RWPE2 (cell line): Measurements from ENCODE around the gene APOF.

ENCODE experiments used
- ATAC-seq: fragments of 200-7000 bp; cut with Tn5 transposase; 3 replicates; pipeline ENCODE4 v1.9.1; 2021; ENCODE audit warnings: low read depth
- DNase-seq: peaks from one replicate; pipeline ENCODE4 v3.0.0-alpha.2; 2020; ENCODE audit warnings: low spot score
- H3K27ac ChIP-seq: fragments of 450-650 bp; 2 replicates; pipeline ENCODE4 v1.5.1; 2017; ENCODE audit warnings: mild to moderate bottlenecking; ENCODE audit not compliant: poor library complexity, severe bottlenecking
- H3K27me3 ChIP-seq: fragments of 250-450 bp; sonication (Bioruptor Pico); 2 replicates; pipeline ENCODE4 v1.5.1; 2021; ENCODE audit warnings: mild to moderate bottlenecking, moderate library complexity; ENCODE audit not compliant: insufficient read depth, poor library complexity, severe bottlenecking
- H3K36me3 ChIP-seq: fragments of 250-450 bp; sonication (Bioruptor Pico); 2 replicates; pipeline ENCODE4 v1.5.1; 2020; ENCODE audit warnings: low read depth, mild to moderate bottlenecking, moderate library complexity
- H3K4me1 ChIP-seq: fragments of 250-450 bp; sonication (Bioruptor Pico); 2 replicates; pipeline ENCODE4 v1.5.1; 2021; ENCODE audit warnings: mild to moderate bottlenecking, moderate library complexity; ENCODE audit not compliant: insufficient read depth, poor library complexity, severe bottlenecking
- H3K4me3 ChIP-seq: fragments of 250-450 bp; sonication (Bioruptor Pico); 2 replicates; pipeline ENCODE4 v1.5.1; 2021; ENCODE audit warnings: mild to moderate bottlenecking, moderate library complexity; ENCODE audit not compliant: severe bottlenecking
- H3K9me3 ChIP-seq: fragments of 250-450 bp; sonication (Bioruptor Pico); 2 replicates; pipeline ENCODE4 v1.5.1; 2021; ENCODE audit warnings: mild to moderate bottlenecking, moderate library complexity; ENCODE audit not compliant: severe bottlenecking
- TF ChIP-seq, protein P1 (sequence below): fragments of 450-650 bp; IDR thresholded peaks from one replicate; pipeline ENCODE4 v1.5.1; 2017; ENCODE audit warnings: mild to moderate bottlenecking, moderate library complexity; ENCODE audit not compliant: poor library complexity, severe bottlenecking

Gene APOF

DNA sequence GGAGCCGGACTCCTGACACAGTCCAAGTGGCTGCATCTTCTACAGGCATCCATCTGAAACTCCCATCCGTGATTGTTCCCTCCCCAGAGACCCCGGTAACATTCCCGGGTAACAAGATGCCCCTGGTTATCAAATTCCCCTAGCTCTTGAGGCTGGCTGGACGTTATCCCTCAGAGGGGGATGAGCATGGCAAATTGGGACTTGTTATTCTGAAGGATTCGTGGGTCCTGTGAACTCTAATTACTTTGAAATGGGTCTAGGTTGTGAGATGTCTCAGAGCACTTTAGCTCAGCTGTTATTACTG, 28.2 kb downstream of the APOF start:
- no peak for ATAC-seq
- H3K36me3 ChIP-seq, result no peaks in the 10 kb centered on the region
- no peak for DNase-seq
- no peaks in the 10 kb centered on the region for H3K9me3 ChIP-seq
- peak overlapping the region; percentile 47 for H3K4me3 ChIP-seq
- no peaks in the 10 kb centered on the region for H3K27me3 ChIP-seq
- TF ChIP-seq, protein P1, sequence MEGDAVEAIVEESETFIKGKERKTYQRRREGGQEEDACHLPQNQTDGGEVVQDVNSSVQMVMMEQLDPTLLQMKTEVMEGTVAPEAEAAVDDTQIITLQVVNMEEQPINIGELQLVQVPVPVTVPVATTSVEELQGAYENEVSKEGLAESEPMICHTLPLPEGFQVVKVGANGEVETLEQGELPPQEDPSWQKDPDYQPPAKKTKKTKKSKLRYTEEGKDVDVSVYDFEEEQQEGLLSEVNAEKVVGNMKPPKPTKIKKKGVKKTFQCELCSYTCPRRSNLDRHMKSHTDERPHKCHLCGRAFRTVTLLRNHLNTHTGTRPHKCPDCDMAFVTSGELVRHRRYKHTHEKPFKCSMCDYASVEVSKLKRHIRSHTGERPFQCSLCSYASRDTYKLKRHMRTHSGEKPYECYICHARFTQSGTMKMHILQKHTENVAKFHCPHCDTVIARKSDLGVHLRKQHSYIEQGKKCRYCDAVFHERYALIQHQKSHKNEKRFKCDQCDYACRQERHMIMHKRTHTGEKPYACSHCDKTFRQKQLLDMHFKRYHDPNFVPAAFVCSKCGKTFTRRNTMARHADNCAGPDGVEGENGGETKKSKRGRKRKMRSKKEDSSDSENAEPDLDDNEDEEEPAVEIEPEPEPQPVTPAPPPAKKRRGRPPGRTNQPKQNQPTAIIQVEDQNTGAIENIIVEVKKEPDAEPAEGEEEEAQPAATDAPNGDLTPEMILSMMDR, result peak; percentile 29
- H3K27ac ChIP-seq, result peak overlapping the region; percentile 79
- peaks cover 5% of the 10 kb centered on the region for H3K4me1 ChIP-seq

DNA sequence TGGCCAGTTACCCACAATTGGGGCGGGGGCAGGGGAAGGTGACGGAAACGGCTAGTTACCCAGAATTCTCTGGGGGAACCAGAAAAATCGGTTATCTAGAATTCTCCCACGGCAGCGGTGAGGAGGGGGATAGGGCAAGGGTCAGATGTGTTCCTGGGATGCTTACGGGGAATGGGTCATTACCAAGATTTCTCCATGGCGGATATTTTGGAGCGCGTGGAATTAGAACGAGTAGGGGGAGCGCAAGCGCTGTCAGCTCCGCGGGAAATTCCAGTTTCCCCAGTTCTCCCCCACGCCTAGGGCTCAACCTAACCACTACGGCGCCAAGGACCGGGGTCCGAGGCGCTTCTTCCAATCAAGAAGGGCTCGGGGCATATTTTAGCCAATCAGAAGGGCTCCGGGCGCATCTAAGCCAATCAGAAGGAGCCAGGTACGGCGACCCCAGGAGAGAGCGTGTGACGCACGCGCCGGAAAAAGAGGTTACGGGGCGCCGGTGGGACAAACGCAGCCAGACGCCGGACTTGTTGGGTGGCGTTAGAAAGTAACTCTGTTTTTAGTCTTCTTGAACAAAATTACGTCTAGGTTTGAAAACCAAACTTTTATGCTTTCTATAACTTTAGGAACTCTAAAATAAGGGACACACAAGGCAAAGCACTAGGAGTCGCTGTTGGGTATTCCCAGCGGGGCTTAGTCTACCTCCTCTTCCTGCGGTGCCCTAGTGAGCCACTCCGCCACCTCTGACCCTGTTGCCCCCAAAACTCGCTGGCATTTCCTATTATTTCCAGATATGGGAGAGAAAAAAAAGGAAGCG, 28.8 kb downstream of the APOF start, which contains the start of gene PAN2:
TSS of gene PAN2 (minus strand) at position 322 of the 811 bp plus-strand sequence. CDS start 906 bp downstream, outside the sequence.
- TF ChIP-seq, protein P1, result peak; percentile 48
- peak within 1 kb of the TSS; percentile 79 for H3K27ac ChIP-seq
- H3K4me1 ChIP-seq, result peaks cover 5% of the 10 kb centered on the region
- H3K27me3 ChIP-seq, result no peaks in the 10 kb centered on the region
- peaks cover 3% of the 10 kb centered on the region for H3K36me3 ChIP-seq
- H3K4me3 ChIP-seq, result peak within 1 kb of the TSS; percentile 47
- DNase-seq (peak; percentile 97), ATAC-seq (peak; percentile 96)
- H3K9me3 ChIP-seq, result no peaks in the 10 kb centered on the region

- H3K27ac ChIP-seq, result peak overlapping the region; percentile 79
- H3K4me3 ChIP-seq, result peak overlapping the region; percentile 47
- peaks cover 4% of the 10 kb centered on the region for H3K4me1 ChIP-seq
- no peaks in the 10 kb centered on the region for H3K9me3 ChIP-seq
- H3K27me3 ChIP-seq, result no peaks in the 10 kb centered on the region
- TF ChIP-seq, protein P1, result no peak
- ATAC-seq, result peak; percentile 18
- no peak for DNase-seq
- peaks cover 4% of the 10 kb centered on the region for H3K36me3 ChIP-seq
Observed at GRCh38 chr12:56333197-56333678, 29.4 kb downstream of the APOF start.

GRCh38 chr12:56332512-56333196, 30.0 kb downstream of the APOF start:
- ATAC-seq (no peak), DNase-seq (no peak)
- H3K27ac ChIP-seq, result peak overlapping the region; percentile 79
- H3K4me3 ChIP-seq, result peak overlapping the region; percentile 47
- H3K36me3 ChIP-seq, result peaks cover 4% of the 10 kb centered on the region
- H3K27me3 ChIP-seq, result no peaks in the 10 kb centered on the region
- H3K4me1 ChIP-seq, result no peaks in the 10 kb centered on the region
- no peaks in the 10 kb centered on the region for H3K9me3 ChIP-seq
- TF ChIP-seq, protein P1, result no peak
